ENCODE results near the gene SELENON. TPM values are rescaled to one million over a fixed set of nuclear protein-coding genes. Genes with fewer than 3 reads are reported as not detected.

The SELENON gene
- total and polyA plus RNA-seq, 4 donors, result 4.3 to 16.1 (median 9.0) TPM

- no peak for DNase-seq (ENCODE audit: low spot score)
- peaks cover 24 to 39% (median 34%) of the 10 kb centered on the region in 4 donors for H3K4me1 ChIP-seq (ENCODE audit: control insufficient read depth in 4 of 4, insufficient read depth in 4 of 4, low read length in 3 of 4)
- peaks cover 0 to 5% (median 0%) of the 10 kb centered on the region in 4 donors for H3K36me3 ChIP-seq (ENCODE audit: control insufficient read depth in 4 of 4, insufficient read depth in 3 of 4, low read depth in 1 of 4, low read length in 3 of 4)
- no peak overlapping the region for H3K4me3 ChIP-seq (ENCODE audit: low read depth in 1 of 3, low read length in 3 of 3)
- no peak overlapping the region for H3K27ac ChIP-seq (ENCODE audit: low read depth in 1 of 2, low read length in 2 of 2)
- no peaks in the 10 kb centered on the region for H3K9me3 ChIP-seq (ENCODE audit: control insufficient read depth in 4 of 4, low read length in 3 of 4)
- peak; percentile 12 for TF ChIP-seq NR2F2 (IDR thresholded peaks at IDR 0.05)
- TF ChIP-seq MAX (IDR thresholded peaks at IDR 0.05), result no peak
- no peak overlapping the region for H3K9ac ChIP-seq (ENCODE audit: low read depth in 1 of 2, low read length in 2 of 2)
- no peaks in the 10 kb centered on the region for H3K27me3 ChIP-seq (ENCODE audit: control insufficient read depth in 4 of 4, insufficient read depth in 4 of 4, low read length in 3 of 4)
- WGBS, result 95% methylated on average over 27 of the region's 27 CpGs
These were observed 30.2 kb upstream of the SELENON start for GRCh38 chr1:25769625-25770383.

GRCh38 chr1:25770541-25771220 is 29.3 kb upstream of the SELENON start:
- no peak for DNase-seq (ENCODE audit: low spot score)
- peak; percentile 94 for TF ChIP-seq NR2F2 (IDR thresholded peaks at IDR 0.05)
- TF ChIP-seq RXRA (IDR thresholded peaks at IDR 0.05), result peak in 1 of 2 donors; percentile 26
- TF ChIP-seq, protein P1, sequence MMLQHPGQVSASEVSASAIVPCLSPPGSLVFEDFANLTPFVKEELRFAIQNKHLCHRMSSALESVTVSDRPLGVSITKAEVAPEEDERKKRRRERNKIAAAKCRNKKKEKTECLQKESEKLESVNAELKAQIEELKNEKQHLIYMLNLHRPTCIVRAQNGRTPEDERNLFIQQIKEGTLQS (IDR thresholded peaks at IDR 0.05), result no peak
- no peak for TF ChIP-seq YY1 (IDR thresholded peaks at IDR 0.05)
- TF ChIP-seq HNF4A (conservative IDR thresholded peaks at IDR 0.05), result no peak
- TF ChIP-seq RAD21 (IDR thresholded peaks at IDR 0.05), result peak in 1 of 2 donors; percentile 15

DNA sequence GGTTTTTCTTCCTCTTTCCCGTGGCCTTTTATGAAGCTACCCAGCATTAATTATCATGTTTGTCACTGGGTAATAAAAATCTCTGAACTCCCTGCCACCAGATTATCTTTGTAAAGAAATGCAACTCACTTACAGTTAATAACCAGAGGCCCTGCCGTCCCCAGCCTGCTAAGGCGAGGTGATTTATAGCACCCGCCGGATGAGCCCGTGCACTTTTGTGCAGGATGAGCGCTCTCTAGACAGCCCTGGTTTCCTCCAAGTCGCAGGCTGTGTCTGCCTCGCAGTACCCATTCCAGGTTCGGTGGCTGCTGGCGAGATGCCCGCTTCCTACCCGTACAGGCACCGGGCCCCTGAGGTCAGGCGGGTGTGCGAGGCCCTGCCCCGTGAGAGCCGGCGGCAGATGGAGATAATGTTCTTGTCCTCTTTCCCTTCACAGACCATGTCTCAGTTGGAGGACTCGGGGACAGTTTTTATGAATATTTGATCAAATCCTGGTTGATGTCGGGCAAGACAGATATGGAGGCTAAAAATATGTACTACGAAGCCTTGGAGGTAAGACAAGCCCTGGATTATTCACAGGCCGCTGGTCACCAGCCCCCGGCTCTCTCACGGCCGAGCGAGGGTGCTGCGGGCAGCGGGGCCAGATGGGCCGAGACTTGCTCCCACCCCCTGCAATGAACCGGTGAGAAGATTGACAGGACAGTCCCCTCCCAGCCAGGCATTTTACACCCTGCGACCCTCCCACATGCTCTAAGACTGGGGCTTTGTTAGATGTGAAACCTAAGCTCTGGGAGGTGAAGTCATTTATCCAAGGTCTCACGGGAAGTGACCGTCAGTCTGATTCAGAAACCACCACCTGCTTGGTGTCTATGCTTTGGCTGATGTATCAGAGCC is 28.5 kb upstream of the SELENON start:
- Histone ChIP-seq H3K27ac (ENCODE audit: low read depth in 1 of 2, low read length in 2 of 2) (peak overlapping the region in 1 of 2 donors; percentile 33), H3K9ac (ENCODE audit: low read depth in 1 of 2, low read length in 2 of 2) (no peak overlapping the region), H3K4me1 (ENCODE audit: control insufficient read depth in 4 of 4, insufficient read depth in 4 of 4, low read length in 3 of 4) (peaks cover 24 to 36% (median 31%) of the 10 kb centered on the region in 4 donors)

More at GRCh38 chr1:25770541-25771220, 29.3 kb upstream of the SELENON start:
- Histone ChIP-seq H3K4me1 (ENCODE audit: control insufficient read depth in 4 of 4, insufficient read depth in 4 of 4, low read length in 3 of 4) (peaks cover 24 to 39% (median 34%) of the 10 kb centered on the region in 4 donors), H3K27me3 (ENCODE audit: control insufficient read depth in 4 of 4, insufficient read depth in 4 of 4, low read length in 3 of 4) (no peaks in the 10 kb centered on the region), H3K9me3 (ENCODE audit: control insufficient read depth in 4 of 4, low read length in 3 of 4) (no peaks in the 10 kb centered on the region), H3K9ac (ENCODE audit: low read depth in 1 of 2, low read length in 2 of 2) (no peak overlapping the region), H3K4me3 (ENCODE audit: low read depth in 1 of 3, low read length in 3 of 3) (no peak overlapping the region), H3K36me3 (ENCODE audit: control insufficient read depth in 4 of 4, insufficient read depth in 3 of 4, low read depth in 1 of 4, low read length in 3 of 4) (no peaks in the 10 kb centered on the region), H3K27ac (ENCODE audit: low read depth in 1 of 2, low read length in 2 of 2) (peak overlapping the region in 1 of 2 donors; percentile 33)
- 78% methylated on average over 14 of the region's 14 CpGs for WGBS

GRCh38 chr1:25772164-25772563 is 27.8 kb upstream of the SELENON start:
- WGBS, result 96% methylated on average over 5 of the region's 5 CpGs
- Histone ChIP-seq H3K27ac (ENCODE audit: low read depth in 1 of 2, low read length in 2 of 2) (no peak overlapping the region), H3K4me3 (ENCODE audit: low read depth in 1 of 3, low read length in 3 of 3) (no peak overlapping the region), H3K27me3 (ENCODE audit: control insufficient read depth in 4 of 4, insufficient read depth in 4 of 4, low read length in 3 of 4) (no peaks in the 10 kb centered on the region), H3K4me1 (ENCODE audit: control insufficient read depth in 4 of 4, insufficient read depth in 4 of 4, low read length in 3 of 4) (peaks cover 24 to 32% (median 29%) of the 10 kb centered on the region in 4 donors), H3K9ac (ENCODE audit: low read depth in 1 of 2, low read length in 2 of 2) (no peak overlapping the region), H3K9me3 (ENCODE audit: control insufficient read depth in 4 of 4, low read length in 3 of 4) (no peaks in the 10 kb centered on the region), H3K36me3 (ENCODE audit: control insufficient read depth in 4 of 4, insufficient read depth in 3 of 4, low read depth in 1 of 4, low read length in 3 of 4) (no peaks in the 10 kb centered on the region)
- DNase-seq (ENCODE audit: low spot score), result no peak
- no peak for TF ChIP-seq HNF4G (IDR thresholded peaks at IDR 0.05)
- TF ChIP-seq GABPA (IDR thresholded peaks at IDR 0.05 in 1 of 2, conservative IDR thresholded peaks at IDR 0.05 in 1 of 2), result no peak
- TF ChIP-seq FOXA1 (IDR thresholded peaks at IDR 0.05), result no peak
- no peak for TF ChIP-seq HNF4A (conservative IDR thresholded peaks at IDR 0.05)
- TF ChIP-seq JUND (IDR thresholded peaks at IDR 0.05), result no peak
- TF ChIP-seq, protein P2, sequence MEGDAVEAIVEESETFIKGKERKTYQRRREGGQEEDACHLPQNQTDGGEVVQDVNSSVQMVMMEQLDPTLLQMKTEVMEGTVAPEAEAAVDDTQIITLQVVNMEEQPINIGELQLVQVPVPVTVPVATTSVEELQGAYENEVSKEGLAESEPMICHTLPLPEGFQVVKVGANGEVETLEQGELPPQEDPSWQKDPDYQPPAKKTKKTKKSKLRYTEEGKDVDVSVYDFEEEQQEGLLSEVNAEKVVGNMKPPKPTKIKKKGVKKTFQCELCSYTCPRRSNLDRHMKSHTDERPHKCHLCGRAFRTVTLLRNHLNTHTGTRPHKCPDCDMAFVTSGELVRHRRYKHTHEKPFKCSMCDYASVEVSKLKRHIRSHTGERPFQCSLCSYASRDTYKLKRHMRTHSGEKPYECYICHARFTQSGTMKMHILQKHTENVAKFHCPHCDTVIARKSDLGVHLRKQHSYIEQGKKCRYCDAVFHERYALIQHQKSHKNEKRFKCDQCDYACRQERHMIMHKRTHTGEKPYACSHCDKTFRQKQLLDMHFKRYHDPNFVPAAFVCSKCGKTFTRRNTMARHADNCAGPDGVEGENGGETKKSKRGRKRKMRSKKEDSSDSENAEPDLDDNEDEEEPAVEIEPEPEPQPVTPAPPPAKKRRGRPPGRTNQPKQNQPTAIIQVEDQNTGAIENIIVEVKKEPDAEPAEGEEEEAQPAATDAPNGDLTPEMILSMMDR (IDR thresholded peaks at IDR 0.05; ENCODE audit: low read depth, low read length, missing input control), result no peak
- TF ChIP-seq YY1 (IDR thresholded peaks at IDR 0.05), result no peak
- no peak for TF ChIP-seq EGR1 (IDR thresholded peaks at IDR 0.05; ENCODE audit: low read depth in 2 of 2)
- no peak for TF ChIP-seq SP1 (IDR thresholded peaks at IDR 0.05)
- no peak for TF ChIP-seq NR2F2 (IDR thresholded peaks at IDR 0.05)
- TF ChIP-seq FOXA2 (IDR thresholded peaks at IDR 0.05), result no peak
- TF ChIP-seq TAF1 (conservative IDR thresholded peaks at IDR 0.05), result no peak

More for the DNA sequence above, 28.5 kb upstream of the SELENON start:
- 58% methylated on average over 34 of the region's 34 CpGs for WGBS
- Histone ChIP-seq H3K27me3 (ENCODE audit: control insufficient read depth in 4 of 4, insufficient read depth in 4 of 4, low read length in 3 of 4) (no peaks in the 10 kb centered on the region), H3K9me3 (ENCODE audit: control insufficient read depth in 4 of 4, low read length in 3 of 4) (no peaks in the 10 kb centered on the region), H3K4me3 (ENCODE audit: low read depth in 1 of 3, low read length in 3 of 3) (no peak overlapping the region), H3K36me3 (ENCODE audit: control insufficient read depth in 4 of 4, insufficient read depth in 3 of 4, low read depth in 1 of 4, low read length in 3 of 4) (no peaks in the 10 kb centered on the region)
- no peak for DNase-seq (ENCODE audit: low spot score)
- TF ChIP-seq HNF4A (conservative IDR thresholded peaks at IDR 0.05) (no peak), NR2F2 (IDR thresholded peaks at IDR 0.05) (peak; percentile 88), GABPA (IDR thresholded peaks at IDR 0.05 in 1 of 2, conservative IDR thresholded peaks at IDR 0.05 in 1 of 2) (no peak), HNF4G (IDR thresholded peaks at IDR 0.05) (no peak)

All from liver (tissue), 9 donors.